Stimulated activated CD4-positive, alpha-beta T cell treated with anti-CD3 and anti-CD28 coated beads, Interleukin-12 subunit alpha, Interleukin-12 subunit beta, amount 100 ng/mL, for 48 hours (primary cell): ENCODE results near the gene KANK2.

ENCODE experiments used
- DNase-seq, 3 donors: peaks; one replicate each; pipeline ENCODE4 v3.0.0-alpha.2; 2020; ENCODE audit warnings: low read depth in 2 of 3, low spot score in 1 of 3

Gene KANK2

DNA sequence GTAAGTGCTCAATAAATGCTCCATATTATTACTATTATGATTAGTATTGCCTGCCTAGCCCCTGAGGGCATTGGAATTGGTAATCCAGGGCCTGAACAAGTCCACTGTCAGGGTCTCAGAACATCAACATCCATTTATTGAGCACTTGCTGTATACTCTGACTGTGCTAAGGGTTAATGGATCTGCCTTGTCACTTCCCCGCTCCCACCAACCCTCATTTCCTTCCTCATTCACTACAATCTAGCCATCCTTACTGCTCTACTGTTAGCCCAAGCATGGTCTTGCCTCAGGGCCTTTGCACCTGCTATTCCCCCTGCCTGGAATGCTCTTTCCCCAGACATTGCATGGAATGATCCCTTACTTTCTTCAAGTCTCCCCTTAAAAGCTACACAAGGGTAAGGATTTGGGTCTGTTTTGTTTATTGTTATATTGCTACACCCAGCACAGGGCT is 29.4 kb upstream of the KANK2 start:
- no peak for DNase-seq

DNA sequence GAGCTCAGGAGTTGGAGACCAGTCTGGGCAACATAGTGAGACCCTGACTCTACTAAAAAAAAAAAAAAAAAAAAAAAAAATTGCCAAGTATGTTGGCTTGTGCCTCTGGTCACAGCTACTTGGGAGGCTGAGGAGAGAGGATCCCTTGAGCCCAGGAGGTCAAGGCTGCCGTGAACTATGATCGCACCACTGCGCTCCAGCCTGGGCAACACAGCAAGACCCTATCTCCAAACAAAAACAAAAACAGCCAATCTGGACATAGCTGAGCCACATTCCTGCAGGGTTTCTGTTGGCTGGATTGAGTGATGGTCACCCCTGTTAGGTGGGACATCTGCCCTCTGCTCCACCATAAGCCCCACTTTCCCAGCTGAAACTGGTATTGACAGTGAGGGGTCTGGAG is 28.5 kb upstream of the KANK2 start:
- no peak for DNase-seq

DNA sequence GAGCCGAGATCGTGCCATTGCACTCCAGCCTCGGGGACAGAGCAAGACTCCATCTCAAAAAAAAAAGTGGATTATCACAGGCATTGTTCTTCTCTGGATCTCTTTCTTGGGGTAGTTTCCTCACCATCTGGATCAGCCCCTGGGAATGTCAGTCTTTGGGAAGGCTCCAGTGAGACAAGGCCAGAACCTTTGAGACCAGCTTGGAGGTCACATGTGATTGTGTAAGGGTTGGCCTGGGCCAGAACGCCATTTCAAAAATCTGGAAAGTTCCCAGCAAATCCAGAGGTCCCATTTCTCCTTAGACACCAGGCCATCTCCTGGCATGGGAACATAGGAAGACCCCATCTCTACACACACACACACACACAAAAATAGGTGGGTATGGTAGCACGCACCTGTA is 27.8 kb upstream of the KANK2 start:
- DNase-seq: no peak

DNA sequence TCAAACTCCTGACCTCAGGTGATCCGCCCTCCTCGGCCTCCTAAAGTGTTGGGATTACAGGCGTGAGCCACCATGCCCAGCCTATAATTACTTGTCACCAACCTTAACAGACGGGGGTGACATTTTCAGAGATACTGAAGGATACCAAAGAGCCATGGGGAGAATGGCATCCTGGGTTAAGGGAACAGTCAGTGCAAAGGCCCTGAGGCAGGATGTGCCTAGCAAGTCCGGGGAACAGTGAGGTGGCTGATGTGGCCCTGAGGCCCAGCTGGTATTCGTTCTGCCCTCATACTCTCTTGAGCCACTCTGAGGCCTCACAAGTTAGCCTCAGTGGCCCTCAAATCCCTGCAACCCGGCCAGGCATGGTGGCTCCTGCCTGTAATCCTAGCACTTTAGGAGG is 27.1 kb upstream of the KANK2 start:
- no peak for DNase-seq

DNA sequence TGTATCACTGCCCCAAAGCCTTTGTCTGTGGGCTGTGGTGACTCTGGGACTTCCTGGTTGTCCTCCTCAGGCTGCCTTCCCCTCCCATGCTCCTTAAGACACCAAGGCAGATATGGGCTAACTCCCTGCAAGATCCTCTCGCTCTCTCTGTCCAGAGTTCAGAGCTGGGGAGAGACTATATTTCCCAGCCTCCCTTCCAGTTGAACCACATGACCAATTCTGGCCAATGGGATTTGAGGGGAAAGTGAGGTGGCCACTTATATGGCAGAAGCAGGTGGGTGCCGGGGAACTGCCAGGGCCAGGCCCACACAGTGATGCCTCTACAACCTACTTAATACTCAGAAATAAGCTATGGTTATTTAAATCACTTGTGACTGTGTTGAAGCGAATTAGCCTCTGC is 25.9 kb upstream of the KANK2 start:
- no peak for DNase-seq

DNA sequence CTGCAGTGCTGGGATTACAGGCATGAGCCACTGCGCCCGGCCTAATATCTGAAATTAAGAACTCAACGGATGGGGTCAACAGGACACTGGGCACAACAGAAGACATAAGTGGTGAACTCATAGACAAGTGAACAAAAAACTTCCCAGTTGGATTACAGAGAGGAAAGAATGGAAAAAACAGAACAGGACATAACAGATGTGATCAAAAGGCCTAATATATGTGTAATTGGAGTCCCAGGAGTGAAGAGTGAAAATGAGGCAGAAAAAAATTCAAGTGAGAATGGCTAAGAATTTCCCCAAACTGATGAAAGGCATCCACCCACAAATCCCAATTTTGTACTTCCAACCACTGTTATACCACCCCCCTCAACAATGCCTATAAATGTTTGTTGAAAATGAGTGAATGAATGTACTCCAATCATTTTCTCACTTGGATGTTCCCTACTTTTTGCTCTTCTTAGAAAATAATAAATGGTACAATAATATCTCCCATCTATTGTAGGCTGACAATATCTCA is 23.8 kb upstream of the KANK2 start:
- no peak for DNase-seq

DNA sequence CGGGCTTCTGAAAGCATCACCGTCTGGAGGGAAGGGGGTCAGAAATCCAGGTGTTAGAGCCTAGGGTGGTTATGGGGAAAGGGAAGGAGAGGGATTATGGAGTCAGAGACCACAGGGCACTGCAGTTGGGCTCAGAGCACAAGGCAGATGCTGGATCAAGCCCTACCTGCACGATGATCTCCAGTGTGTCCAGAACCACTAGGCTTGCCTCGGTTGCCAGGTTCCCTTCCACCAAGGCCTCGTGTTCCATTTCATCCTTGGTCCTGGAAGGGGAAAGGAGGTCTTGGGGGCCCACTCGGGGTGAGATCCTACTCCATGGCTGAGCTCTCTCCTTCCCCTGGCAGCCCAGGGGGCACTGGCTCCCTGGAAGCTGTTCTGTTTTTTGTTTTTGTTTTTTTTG is 17.0 kb upstream of the KANK2 start:
- DNase-seq: no peak

DNA sequence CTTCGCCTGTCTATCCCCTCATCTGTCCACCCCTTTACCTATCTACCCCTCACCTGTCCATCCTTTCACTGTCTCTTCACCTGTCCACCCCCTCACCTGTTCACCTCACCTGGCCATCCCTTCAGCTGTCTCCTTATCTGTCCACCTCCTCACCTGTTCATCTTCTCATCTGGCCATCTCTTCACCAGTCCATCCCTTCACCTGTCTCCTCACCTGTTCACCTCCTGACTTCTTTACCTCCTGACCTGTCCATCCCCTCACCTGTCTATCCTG is 13.2 kb upstream of the KANK2 start:
- DNase-seq: no peak

DNA sequence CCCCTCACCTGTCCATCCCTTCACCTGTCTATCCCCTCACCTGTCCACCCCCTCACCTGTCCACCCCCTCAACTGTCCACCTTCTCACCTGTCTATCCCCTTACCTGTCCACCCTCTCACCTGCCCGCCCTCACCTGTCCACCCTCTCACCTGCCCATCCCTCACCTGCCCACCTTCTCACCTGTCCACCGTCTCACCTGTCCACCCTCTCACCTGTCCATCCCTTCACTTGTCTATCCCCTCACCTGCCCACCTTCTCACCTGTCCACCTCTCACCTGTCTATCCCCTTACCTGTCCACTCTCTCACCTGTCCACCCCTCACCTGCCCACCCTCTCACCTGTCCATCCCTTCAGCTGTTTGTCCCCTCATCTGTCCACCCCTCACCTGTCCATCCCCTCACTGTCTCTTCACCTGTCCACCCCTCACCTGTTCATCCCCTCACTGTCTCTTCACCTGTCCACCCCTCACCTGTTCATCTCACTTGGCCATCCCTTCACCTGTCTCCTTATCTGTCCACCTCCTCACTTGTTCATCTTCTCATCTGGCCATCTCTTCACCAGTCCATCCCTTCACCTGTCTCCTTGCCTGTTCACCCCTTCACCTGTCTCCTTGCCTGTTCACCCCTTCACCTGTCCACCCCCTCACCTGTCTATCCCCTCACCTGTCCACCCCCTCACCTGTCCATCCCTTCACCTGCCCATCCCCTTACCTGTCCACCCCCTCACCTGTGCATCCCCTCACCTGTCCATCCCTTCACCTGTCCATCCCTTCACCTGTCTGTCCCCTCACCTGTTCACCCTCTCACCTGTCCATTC is 12.7 kb upstream of the KANK2 start:
- DNase-seq: no peak

DNA sequence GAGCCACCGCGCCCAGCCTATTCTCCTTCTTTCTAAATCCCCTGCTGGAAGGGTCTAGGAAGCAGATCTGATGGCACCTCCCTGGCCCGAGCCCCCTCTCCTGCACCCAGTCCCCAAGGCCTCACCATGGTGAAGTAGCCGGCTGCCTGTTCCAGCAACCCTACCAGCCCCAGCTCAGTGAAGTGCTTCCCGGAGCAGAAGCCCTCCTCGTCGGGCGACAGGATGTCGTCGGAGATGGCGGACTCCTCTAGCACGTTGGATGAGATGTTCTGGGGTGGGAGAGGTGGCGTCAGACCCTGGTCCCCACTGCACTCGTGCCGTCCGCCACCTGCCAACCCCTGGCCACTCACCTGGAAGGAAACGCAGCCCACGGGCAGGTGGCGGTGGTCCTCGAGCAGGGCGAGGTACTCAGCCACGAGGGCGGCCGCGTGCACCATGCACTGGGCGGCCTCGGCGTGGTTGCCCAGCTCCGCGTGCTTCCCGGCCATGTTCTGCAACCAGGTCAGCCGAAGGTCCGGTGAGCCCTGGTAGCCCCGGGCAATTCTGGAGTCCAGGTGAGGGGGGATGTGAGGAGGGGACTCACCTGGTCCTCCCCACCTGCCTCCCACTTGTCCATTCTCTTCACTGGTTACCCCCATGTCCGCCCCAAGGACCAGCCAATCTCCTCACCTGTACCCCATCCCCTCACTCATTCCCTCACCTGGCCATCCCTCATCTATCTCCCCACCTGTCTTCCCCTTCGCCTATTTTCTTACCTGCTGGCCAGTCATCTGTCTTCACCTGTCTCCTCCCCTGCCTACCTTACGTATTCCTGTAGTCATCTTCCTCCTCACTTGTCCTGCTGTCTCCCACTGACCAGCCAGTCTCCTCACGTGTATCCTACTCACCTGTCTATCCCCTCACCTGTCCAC is 11.5 kb upstream of the KANK2 start:
- no peak for DNase-seq

DNA sequence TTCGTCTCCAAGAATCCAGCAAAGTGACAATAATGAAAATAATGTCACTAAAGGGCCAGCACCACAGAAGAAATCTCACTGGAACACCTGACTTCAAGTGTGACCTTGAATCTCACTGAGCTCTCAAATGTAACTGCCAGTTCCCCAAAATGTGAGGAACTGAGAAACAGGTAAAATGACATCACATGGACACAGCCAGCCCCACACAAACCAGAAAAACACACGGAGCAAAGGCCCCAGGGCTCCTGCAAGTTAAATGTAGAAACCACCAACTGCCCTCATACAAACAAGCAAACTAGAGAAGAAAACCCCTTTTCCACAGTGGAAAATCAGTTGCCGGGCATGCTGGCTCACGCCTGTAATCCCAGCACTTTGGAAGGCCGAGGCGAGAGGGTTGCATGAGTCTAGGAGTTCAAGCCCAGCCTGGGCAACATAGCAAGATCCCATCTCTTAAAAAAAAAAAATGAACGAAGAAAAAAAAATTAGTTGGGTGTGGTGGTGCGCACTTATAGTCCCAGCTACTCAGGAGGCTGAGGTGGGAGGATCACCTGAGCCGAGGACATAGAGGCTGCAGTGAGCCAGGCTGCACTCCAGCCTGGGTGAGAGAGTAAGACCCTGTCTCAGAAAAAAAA is 8.7 kb upstream of the KANK2 start:
- DNase-seq: no peak

DNA sequence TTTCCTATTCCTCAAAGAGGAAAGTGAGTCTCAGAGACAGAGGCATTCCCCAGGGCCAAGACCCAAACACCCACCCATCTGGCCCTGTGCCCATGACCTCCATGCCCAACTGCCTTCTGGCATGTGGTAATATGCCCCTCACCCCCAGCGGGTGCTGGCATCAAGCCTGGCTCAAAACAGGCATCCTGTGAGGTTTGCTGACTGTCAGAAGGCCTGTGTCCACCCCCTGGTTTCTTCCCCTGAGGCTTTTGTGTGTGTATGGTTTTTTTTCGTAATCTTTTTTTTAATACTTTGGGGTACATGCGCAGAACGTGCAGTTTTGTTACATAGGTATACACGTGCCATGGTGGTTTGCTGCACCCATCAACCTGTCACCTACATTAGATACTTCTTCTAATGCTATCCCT is 7.6 kb upstream of the KANK2 start:
- no peak for DNase-seq

DNA sequence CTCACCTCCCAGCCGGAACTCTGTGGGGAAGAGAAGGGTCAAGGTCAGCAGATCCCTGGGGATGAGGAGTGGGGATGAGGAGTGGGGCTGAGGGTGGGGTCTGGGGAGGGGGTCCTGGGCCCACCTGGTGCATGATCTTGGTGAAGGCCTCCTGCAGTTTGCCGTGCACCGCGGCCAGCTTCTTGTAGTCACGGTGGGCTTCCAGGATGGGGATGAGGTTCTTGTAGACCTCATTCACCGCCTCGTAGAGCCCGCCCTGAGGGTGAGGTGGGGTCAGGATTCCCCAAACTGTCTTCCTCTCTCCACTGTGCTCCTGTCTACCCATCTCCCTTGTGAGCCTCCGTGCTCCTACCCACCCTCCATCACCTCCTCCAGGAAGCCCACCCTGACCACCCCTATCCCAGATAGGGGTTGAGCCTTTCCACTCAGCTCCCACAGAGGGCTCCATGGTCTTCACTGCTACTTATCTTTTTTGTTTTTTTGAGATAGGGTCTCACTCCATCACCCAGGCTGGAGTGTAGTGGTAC is 6.8 kb upstream of the KANK2 start:
- DNase-seq: no peak

DNA sequence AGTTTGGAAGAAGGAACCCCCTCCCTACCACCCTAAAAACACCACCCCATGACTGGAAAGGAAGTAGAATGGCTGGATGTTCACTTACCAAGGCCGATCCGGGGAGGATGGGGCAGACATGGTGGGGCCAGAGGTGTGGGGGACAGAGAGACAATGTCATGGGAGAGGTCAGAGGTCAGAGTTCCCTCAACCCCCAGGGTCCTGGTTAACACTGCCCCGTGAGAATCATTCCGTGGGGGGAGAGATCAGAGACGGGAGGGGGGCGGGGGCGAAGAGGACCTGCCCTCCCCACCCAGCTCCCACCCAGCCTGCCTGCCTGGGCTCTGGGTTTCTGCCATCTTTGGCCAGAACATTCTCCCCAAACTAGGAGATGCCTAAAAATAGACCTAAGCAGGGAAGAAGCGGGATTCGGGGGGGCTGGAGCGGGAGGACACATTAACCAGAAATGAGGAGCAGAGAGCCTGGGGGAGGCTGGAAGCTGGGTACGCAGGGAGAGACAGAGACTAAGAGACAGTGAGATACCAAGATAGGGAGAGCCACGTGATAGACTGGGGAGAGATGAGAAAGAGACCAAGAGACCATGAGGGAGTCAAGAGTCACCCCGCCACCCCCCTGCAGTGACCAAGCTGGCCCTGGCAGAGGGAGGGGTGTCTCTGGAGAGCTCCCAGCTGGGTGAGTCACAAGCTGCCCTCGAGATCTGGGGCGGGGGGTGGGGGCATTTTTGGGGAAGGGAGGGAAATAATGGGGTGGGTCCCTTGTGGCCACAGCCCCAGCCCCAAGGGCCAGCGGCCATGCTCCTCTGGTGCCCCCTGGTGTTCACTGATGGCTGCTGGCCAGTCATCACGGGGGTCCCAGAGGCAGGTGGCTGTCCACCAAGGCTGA is 6.1 kb upstream of the KANK2 start:
- DNase-seq: peak in 1 of 3 donors; percentile 17

DNA sequence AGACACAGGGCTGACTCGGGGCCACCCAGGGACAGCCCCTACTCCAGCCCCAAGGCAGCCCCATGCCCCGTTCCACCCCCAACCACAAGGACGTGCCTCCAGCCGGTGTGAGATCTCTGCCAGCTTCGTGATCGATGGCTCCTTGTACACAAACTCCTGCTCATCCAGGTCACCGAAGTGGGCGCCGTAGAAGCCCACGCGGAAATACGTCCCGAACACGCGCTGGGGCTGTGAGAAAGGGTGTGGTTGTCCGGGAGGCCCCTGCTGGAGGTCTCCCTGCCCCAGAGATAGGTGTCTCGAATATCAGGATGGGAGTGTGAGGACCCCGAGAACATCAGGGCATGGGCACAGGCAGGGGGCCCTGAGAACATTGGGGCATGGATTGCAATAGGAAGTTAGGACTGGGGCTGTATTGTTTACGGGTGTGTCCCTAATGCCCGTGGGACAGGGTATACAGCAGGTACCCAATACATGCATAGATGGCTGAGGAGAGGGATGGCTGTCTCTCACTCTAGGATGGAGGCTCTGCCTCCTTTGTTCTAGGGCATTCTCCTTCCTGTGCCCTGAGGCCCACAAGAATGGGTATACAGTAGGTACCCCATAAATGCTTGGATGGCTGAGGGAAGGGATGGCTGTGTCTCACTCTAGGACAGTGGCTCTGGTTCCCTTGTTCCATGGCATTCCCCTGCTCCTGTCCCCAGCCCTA is 5.3 kb upstream of the KANK2 start:
- no peak for DNase-seq

DNA sequence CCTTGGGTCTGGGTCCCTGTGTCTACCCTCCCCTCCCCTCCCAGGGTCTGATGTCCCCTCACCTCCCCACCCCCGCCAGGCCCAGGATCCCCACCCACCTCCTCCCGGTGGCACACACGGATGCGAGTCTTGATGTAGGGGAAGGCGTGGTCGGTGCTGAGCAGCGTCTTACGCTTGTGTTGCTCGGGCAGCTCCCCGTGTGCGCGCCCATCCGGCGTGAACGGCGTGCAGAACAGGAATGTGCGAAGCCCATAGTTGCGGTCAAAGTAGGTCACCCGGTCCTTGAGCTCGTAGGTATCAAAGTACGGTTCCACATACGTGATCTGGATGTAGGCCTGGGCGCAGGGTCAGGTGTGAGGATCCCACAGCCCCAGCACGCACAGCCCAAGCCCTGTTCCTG is 4.4 kb upstream of the KANK2 start:
- no peak for DNase-seq

DNA sequence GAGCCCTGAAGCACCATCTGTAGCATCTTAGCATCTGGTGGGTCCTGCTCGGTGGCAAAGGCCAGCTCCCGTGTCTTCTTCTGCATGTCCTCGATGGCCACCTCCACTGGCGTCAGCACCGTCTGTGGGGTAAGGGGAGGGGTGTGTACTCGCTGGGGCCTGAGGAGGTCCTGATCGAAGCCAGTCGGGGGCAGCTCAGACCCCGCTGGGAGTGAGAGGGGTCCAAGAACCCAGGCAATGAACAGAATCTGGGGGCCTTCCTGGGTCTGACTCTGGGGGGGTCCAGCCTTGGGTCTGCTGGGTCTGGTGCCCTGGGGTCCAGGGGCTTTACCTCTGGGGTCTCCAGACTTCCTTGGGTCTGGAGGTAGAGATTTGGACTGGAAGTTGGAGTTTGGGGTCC is 3.6 kb upstream of the KANK2 start:
- DNase-seq: no peak

DNA sequence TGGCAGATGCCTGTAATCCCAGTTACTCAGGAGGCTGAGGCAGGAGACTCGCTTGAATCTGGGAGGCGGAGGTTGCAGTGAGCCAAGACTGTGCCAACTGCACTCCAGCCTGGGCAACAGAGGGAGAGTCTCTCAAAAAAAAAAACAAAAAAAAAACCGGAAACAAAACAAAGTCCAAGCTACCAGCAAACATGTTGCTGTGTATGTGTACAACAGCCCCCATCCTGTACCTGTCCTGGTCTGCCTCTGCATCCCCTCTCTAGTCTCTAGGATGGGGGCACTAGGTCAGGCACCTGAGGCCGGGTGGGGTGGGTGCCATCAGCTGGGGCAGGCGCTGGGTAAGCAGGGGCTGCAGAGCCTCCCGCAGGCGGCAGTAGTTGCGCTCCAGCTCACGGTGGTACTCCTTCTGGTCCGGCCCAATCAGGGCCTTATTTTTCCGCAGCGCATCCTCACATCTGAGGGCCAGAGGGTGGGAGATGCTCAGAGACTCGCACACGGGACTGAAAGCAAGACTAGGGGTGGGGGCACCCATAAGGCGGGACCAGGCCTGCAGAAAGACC is 2.8 kb upstream of the KANK2 start:
- DNase-seq: no peak

DNA sequence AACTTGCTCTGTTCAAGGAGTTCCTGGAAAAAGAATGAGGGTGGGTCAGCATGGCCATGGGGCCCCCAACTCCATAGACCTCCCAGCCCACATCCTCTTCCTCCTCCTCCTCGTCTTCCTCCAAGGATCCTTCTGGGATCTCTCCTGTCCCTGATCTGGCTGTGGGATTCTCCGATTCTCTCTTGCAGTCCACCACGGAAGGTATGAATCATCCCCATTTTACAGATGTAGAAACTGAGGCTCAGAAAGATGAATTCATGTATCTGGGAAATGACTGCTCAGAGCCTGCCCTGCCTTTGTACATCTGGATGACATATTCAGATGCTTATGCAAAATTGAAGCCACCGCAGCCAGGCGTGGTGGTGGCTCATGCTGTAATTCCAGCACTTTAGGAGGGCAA is 2.2 kb upstream of the KANK2 start:
- no peak for DNase-seq
